ENCODE results near the gene KRT83.
"Not testable (repeated sequence)": the region's sequence is repeated elsewhere in the genome, so short reads cannot be mapped to it uniquely, and the experiment has no call there.

KRT83 gene

DNA sequence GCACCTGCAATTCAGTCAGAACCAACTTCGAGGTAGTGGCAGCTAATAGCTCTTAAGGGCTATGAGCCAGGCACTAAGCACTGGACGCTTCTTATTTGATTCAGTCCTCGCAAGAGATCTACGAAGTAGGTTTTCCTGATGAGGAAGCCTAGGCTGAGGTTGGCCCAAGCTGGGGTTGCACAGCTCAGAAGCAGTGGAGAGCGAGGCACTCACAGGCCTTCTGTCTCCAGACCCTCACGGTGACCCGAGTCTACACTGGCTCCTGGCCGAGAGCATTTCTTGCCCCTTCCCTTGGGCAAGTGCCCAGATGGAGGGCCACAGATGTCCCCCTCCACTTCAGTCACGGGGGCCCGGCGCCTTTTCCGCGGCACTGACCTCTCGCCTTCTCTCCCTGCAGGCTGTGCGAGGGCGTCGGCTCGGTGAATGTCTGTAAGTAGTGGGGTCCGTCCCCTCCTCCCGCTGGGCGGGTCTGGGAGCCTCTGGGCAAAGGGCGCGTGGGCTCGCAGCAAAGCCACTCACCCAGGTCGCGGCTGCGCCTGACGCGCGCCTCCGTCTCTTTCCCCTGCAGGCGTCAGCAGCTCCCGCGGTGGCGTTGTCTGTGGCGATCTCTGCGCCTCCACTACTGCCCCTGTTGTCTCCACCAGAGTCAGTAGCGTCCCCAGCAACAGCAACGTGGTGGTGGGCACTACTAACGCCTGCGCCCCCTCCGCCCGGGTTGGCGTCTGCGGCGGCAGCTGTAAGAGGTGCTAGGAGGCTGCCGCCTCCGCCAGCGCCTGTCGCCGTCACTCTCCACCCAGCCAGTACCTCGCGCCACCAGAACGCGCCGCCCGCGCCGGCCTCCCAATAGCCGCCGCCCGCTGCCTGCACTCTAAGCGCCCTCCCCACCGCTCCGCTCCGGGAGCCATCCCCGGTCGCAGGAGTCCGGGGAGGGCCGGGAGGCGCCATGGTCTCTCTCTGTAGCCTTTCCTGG, 13.1 kb downstream of the KRT83 start:
- DNase-seq, result peak; percentile 41

DNA sequence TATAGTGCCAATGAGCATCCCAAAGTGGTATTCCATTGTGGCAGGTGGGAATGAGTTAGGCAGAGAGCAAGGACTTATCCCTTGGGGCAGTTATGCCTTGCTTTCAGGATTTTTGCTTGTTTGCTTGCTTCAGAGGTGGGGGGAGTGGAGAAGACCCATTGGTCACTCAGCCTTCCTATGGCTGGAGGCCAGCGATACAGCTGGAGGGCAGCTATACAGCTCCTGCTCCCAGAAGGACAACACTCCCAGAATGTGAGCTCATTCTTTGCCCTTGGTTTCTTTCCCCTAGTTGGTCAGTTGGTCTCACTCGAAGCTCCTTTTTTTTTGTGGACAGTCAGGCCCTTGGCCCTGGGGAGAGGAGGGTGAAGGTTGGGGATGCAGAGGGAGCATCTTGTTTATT, 14.5 kb downstream of the KRT83 start:
- DNase-seq, result no peak

DNA sequence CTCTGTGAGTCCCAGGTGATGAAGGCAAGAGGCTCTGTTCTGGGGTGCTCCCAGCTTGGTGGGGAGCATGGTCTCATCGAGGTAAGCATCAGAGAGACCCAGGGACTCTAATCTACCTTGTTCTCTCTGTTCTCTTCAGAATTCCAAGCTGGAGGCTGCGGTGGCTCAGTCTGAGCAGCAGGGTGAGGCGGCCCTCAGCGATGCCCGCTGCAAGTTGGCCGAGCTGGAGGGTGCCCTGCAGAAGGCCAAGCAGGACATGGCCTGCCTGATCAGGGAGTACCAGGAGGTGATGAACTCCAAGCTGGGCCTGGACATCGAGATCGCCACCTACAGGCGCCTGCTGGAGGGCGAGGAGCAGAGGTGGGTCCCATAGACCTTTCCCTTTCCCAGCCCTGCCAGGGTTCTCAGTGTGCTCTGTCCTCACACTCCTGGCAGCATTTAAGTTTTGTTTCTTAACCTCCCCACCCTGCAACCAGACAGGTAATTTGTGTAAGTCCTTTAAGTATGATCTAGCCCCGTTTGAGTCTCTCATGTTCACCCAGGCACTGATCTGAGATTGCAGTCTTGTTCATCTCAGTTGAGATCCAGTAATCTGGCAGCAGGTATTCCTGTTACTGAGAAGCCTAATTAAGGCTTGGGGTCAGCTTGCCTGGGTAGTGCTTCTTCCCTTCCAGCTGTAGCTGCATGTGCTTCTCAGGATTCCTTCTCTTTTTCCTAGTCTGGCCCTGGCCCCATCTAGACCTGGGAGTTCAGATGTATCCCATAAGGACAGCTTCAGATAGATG, 15.1 kb downstream of the KRT83 start:
- DNase-seq, result no peak

DNA sequence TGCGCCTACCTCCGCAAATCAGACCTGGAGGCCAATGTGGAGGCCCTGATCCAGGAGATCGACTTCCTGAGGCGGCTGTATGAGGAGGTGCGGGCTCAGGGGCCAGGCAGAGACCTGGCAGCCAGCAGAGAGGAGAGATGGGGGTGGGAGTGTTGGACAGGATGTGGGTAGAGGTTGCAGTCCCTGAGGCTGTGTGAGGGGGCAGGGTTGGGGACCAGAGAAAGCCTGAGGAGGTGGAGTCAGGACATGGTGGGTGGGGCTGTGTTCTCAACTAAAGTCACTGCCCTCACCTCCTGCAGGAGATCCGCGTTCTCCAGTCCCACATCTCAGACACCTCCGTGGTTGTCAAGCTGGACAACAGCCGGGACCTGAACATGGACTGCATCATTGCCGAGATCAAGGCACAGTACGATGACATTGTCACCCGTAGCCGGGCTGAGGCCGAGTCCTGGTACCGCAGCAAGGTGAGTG, 16.2 kb downstream of the KRT83 start:
- not testable (repeated sequence) for DNase-seq

DNA sequence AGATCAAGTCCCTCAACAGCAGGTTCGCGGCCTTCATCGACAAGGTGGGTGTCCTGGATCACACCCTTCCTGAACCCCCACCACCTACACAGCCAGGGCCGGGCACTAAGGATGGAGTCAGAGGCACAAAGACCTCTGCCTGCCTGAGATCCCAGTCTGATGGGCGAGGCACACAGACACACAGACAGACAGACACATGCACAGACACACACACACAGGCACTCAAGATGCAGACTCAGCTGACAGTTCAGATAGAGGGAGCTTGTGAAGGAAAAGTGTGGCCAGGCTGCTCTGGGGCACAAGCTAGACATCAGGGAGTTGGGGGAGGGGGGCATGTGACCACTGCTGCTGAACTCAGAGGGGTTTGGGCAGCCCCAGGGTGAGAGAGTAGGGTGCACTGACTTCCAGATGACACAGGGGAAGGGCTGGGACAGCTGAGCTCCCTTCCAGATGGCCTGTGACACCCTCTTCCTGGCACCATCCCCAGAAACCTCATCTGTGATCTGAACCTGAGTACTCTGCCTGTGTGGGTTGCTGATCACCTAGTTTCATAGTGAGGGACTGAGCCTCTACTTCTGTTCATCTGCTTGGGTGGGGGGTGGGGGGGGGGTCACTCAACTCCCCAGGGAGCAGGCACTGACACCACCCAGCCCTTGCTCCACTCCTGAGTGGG, 18.8 kb downstream of the KRT83 start:
- not testable (repeated sequence) for DNase-seq

DNA sequence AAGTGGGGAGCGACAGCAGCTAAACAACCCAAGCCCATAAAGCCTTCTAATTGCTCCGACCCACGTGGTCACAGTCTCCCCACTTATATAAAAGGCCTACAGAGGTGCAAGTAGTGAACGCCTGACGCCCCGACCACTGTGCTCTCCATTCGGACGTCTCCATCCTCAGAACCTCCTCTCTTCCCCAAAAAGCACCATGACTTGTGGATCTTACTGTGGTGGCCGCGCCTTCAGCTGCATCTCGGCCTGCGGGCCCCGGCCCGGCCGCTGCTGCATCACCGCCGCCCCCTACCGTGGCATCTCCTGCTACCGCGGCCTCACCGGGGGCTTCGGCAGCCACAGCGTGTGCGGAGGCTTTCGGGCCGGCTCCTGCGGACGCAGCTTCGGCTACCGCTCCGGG, 19.5 kb downstream of the KRT83 start:
- DNase-seq, result not testable (repeated sequence)

DNA sequence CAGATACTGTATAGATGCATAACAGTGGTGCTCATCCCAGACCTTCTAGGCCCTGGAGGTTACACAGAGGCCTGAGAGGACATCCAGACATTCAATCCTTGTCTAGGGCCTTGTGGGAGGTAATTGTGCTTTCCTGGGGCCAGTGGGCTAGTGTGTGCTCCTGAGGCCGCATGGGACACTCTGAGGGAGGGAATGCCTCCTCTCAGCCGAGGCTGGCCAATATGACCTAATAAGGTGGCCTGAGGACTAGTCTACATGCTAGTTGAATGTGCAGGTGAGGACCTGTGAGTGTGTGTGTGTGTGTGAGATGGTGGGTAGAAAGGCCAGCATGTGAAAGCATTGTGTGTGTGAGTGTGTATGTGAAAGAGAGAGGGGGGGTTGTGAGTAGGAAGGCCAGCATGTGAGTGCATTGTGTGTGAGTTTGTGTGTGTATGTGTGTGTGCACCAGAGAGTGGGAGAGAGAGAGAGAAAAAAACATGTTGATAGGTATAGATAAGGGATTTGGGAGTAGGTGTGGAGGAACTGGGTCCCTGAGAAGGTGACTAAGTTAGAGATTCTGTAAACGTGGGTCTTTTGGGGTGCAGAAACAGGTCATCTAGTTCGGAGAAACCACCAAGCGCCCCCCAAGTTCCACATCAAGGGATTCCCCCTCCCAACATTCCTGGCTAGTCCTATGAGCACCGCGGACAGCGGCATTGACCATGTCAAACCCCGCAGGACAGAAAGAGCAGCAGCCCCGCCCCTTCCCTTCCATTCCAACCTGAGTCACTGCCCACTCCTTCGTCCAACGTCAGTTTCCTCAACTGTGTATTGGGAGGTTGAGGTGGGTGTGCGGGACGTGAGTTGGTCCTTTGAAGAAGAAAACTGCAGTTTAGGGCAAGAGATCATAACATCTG, 20.2 kb downstream of the KRT83 start:
- no peak for DNase-seq

DNA sequence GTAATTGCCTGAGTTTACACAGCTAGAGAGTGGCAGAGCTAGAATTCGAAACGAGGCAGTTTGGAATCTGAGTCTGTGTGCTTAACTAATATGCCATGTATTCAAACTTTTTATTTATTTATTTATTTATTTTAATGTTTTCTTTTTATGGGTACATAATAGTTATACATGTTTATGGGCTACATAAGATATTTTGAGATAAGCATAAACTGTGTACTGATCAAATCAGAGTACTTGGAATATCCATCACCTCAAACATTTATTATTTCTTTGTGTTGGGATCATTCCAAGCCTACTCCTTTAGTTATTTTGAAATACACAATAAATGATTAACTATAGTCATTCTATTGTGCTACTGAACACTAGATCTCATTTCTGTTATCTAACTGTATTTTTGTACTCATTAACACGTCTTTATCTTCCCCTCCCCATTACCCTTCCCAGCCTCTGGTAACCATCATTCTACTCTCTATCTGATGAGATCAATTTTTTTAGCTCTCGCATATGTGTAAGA, 22.5 kb downstream of the KRT83 start:
- DNase-seq, result no peak

DNA sequence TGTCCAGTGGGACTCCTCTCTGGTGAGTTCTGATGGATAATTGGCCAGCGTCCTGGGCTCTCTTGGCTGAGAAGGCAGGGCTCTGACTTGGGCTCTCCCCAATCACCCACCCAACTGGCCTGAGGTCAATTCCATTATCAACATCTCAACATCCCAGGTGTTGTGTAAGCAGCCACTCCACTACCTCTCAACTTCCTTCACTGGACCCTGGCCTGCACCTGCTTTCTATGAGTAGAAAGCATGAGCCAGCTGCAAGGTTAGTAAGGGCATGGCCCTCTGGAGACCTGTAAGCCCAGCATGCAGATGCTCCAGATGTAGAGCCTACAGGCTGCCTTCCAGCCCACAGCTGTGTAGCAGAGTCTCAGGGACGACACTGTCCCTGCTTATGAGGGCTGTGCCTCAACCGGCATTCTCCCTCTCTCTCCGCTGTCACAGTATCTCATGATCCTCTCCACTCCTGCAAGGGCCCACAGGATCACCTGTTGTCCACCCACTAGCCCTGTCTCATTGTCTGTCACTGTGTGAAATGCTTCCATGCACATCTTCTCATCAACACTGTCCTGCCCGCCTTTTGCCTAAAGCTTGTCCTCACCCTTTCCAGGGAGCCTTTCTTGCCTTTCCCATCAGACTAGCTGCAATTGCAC, 24.5 kb downstream of the KRT83 start:
- no peak for DNase-seq

DNA sequence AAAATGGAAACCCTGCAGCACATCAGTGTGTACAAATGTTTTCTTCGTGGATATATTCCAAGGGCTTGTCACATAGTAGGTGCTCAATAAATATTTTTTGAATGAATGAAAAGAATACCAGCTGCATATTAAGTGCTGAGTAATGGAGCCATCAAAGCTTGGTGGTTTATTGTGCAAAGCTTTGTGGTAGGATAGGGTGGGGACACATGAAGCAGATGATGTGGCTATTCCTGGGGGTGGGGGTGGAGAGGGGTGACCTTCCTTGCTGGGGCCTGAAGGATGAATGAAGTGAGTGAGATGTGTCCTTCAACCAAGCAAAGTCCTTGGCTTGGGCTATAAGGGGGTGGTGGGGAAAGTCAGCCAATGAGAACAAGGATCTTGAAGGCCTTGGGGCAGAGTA, 25.5 kb downstream of the KRT83 start:
- no peak for DNase-seq

DNA sequence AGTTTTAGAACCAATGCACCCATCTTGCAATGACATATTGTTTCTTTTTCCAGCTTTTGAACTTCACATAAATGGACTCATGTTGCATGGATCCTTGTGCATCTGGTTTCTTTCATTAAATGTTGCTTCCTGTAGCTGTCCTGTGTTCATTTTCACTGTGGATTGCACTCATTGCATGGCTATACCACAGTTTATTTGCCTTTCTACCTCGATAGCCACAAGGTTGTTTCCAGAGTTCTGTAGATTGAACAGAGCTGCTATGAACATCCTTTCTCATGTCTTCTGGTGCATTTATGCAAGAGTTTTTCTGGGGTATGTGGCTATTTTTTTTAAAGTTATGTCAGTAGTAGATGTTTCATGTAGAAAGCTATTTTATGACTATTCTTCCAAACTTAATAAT, 26.4 kb downstream of the KRT83 start:
- no peak for DNase-seq

DNA sequence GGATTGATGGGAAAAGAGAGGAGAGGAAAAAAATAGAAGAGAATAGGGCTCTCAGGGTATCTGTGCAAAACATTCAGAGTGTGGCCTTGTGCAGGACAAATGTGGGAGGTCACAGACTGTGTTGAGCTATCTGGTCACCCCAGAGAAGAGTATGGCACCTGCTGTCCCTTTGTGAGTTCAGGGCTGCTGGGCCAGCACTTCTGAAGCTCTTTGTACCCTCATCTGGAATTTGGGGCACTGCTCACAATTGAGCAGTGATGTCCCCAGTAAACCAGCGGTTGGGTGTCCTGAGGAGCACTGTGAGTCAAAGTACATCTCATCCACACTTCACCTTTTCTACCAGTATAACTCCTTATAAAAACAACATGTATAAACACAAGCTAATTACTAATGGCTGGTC, 27.3 kb downstream of the KRT83 start:
- DNase-seq, result no peak

DNA sequence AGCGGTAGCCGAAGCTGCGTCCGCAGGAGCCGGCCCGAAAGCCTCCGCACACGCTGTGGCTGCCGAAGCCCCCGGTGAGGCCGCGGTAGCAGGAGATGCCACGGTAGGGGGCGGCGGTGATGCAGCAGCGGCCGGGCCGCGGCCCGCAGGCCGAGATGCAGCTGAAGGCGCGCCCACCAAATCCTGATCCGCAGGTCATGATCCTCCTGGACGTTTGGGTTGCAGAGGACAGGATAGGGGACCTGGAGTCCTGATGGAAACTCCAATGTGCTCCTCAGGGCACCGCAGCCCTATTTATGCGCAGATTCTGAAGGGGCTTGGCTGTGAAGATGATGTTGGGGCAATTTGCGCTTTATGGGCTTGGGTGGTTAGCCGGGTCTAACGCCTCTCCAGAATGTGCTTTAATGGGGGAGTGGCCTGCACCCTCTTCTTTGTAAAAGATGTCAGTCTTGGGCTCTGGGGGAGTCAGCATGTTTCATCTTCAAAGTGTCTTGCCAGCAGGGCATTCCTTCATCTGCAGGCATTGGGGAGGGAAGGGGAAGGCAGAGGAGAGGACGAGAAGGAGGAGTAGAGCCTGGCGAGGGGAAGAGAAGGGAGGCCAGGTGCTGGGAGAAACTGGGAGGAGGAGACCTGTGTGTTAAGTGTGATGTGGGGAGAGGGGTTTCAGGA, 29.8 kb downstream of the KRT83 start, which contains the start of gene KRT81:
KRT81 (minus strand) TSS at position 268 of the 669 bp plus-strand sequence; CDS start at position 199, 69 bp downstream.
- DNase-seq, result no peak

DNA sequence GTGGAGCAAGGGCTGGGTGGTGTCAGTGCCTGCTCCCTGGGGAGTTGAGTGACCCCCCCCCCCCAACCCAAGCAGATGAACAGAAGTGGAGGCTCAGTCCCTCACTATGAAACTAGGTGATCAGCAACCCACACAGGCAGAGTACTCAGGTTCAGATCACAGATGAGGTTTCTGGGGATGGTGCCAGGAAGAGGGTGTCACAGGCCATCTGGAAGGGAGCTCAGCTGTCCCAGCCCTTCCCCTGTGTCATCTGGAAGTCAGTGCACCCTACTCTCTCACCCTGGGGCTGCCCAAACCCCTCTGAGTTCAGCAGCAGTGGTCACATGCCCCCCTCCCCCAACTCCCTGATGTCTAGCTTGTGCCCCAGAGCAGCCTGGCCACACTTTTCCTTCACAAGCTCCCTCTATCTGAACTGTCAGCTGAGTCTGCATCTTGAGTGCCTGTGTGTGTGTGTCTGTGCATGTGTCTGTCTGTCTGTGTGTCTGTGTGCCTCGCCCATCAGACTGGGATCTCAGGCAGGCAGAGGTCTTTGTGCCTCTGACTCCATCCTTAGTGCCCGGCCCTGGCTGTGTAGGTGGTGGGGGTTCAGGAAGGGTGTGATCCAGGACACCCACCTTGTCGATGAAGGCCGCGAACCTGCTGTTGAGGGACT, 30.6 kb downstream of the KRT83 start:
- not testable (repeated sequence) for DNase-seq

DNA sequence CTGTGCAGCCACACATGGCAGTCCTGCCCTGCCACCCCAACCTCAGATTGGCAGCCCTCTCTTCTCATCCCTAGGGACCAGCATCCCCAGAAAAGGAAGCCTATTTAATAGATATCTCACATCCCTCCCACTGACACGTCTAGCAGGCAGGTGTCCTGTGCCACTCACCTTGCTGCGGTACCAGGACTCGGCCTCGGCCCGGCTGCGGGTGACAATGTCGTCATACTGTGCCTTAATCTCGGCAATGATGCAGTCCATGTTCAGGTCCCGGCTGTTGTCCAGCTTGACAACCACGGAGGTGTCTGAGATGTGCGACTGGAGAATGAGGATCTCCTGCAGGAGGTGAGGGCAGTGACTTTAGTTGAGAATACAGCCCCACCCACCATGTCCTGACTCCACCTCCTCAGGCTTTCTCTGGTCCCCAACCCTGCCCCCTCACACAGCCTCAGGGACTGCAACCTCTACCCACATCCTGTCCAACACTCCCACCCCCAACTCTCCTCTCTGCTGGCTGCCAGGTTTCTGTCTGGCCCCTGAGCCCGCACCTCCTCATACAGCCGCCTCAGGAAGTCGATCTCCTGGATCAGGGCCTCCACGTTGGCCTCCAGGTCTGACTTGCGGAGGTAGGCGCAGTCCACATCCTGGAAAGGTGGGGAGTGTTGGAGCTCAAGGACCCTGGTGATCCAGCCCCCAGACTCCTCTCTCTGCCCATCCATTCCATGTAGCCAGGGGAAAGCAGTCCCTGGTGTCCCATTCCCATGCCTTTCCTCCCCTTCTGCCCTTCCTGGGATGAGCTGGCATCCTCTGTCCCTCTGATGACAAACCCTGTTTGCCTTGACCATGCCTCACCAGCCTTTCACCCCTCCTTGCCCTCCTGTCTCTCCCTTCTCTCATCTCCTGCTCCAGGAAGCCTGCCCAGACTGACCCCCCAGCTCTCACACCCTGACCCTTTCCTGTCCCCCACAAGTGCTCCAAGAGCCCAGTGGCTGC, 33.1 kb downstream of the KRT83 start:
- DNase-seq, result not testable (repeated sequence)

DNA sequence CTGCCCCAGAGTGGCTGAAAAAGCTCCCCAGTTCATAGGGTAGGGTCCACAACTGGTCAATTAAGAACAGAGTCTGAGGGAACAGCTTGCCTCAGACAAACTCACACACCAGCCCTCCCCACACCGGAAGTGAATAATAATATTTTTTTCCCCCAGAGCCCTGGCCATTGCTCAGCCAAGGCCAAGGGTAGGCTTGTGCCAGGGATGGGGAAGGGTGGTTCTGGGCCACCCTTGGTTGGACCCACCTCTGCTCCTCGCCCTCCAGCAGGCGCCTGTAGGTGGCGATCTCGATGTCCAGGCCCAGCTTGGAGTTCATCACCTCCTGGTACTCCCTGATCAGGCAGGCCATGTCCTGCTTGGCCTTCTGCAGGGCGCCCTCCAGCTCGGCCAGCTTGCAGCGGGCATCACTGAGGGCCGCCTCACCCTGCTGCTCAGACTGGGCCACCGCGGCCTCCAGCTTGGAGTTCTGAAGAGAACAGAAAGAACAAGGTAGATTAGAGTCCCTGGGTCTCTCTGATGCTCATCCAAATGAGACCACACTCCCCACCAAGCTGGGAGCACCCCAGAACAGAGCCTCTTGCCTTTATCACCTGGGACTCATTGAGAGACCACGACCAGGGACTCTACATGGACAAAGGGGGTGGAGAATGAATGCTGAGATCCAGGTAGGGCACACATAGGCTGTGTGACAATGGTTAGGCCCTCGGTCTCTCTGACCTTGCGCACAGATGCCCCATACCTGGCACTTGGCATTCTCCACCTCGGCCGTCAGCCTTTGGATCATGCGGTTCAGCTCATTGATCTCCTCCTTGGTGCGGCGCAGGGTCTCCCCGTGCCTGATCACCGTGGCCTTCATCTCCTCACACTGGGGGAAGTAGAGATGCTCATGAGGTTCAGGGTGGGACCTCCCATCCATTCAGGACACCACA, 34.1 kb downstream of the KRT83 start:
- DNase-seq, result not testable (repeated sequence)

DNA sequence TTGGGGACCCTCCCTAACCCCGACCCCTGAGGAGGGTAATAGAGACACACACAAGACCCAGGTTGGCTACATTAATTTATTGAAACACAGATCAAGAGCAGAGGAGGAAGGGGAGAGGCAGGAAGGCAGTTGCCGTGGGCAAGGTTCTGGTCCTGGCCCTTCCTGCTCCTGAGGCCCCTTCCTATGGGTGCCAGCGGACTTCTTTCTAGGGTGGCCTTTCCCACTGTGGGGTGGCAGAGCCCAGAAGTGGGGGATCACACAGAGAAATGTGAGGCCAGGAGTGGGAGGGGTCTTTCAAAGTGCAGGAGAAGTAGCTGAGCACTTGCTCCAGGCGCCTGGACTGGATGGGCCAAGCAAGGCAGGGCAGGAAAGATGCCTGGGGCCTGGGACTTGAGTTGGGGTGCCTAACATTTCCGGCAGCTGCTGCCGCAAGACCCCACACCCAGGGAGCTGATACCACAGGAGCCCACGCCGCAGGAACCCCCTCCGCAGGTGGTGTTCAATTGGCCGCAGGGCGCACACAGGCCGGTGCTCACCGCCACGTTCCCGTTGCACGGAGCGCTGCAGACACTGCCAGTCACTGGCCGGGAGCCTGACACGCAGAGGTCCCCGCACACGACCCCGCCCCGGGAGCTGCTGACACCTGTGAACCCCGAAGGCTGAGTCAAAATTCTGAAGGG, 35.2 kb downstream of the KRT83 start:
- DNase-seq, result no peak
